NCI-H1436 treated with DMSO at 0.1 percent for 48 hours (cell line): ENCODE results near the gene USP16.
"Not testable (repeated sequence)": the region's sequence is repeated elsewhere in the genome, so short reads cannot be mapped to it uniquely, and the experiment has no call there.

Experiments used
- DNase-seq: peaks from one replicate; lab custom pipeline; 2025; lab: John Stamatoyannopoulos, UW

Gene USP16

GRCh38 chr21:29024474-29025327 is at the start of gene USP16:
TSS of gene USP16 (plus strand) at chr21:29024668. CDS start at chr21:29027914, 3,246 bp downstream.
- DNase-seq = peak; percentile 88

GRCh38 chr21:28975397-28975796 is 49.1 kb upstream of the USP16 start:
- no peak for DNase-seq

- DNase-seq = no peak
Measured at GRCh38 chr21:28979092-28979491, 45.4 kb upstream of the USP16 start.

- DNase-seq = no peak
Measured at GRCh38 chr21:28982637-28983036, 41.8 kb upstream of the USP16 start.

GRCh38 chr21:28986677-28987076 is 37.8 kb upstream of the USP16 start:
- no peak for DNase-seq

GRCh38 chr21:28988146-28988545 is 36.3 kb upstream of the USP16 start:
- DNase-seq = not testable (repeated sequence)

- DNase-seq = no peak
Measured at GRCh38 chr21:28991861-28992525, 32.5 kb upstream of the USP16 start.

GRCh38 chr21:28992526-28993292 is 31.8 kb upstream of the USP16 start, which contains the start of gene LTN1:
TSS of gene LTN1 (minus strand) at chr21:28992877. CDS start at chr21:28992805, 72 bp downstream.
- DNase-seq = peak; percentile 84

GRCh38 chr21:28993293-28993629 is 31.2 kb upstream of the USP16 start:
- DNase-seq = no peak

- DNase-seq = peak; percentile 54
Measured at GRCh38 chr21:29002442-29003144, 21.9 kb upstream of the USP16 start.

- no peak for DNase-seq
Measured at GRCh38 chr21:29005696-29006095, 18.8 kb upstream of the USP16 start.

- no peak for DNase-seq
Measured at GRCh38 chr21:29007135-29007534, 17.3 kb upstream of the USP16 start.

- no peak for DNase-seq
Measured at GRCh38 chr21:29007810-29008209, 16.7 kb upstream of the USP16 start.

- no peak for DNase-seq
Measured at GRCh38 chr21:29008367-29008766, 16.1 kb upstream of the USP16 start.

GRCh38 chr21:29011236-29011635 is 13.2 kb upstream of the USP16 start:
- DNase-seq = not testable (repeated sequence)

GRCh38 chr21:29017639-29018237 is 6.7 kb upstream of the USP16 start:
- DNase-seq = no peak

GRCh38 chr21:29018540-29018939 is 5.9 kb upstream of the USP16 start:
- DNase-seq = no peak

GRCh38 chr21:29022166-29022565 is 2.3 kb upstream of the USP16 start:
- no peak for DNase-seq

GRCh38 chr21:29025328-29025713 is 853 bp downstream of the USP16 start:
- no peak for DNase-seq

- no peak for DNase-seq
Measured at GRCh38 chr21:29029524-29029923, 5.1 kb downstream of the USP16 start.

- no peak for DNase-seq
Measured at GRCh38 chr21:29030909-29031308, 6.4 kb downstream of the USP16 start.

GRCh38 chr21:29033301-29033700 is 8.8 kb downstream of the USP16 start:
- no peak for DNase-seq
